SK-N-SH treated with all-trans-retinoic acid at 6 μM for 48 hours (cell line): Measurements from ENCODE around the gene ICE1.

Experiments used
- ATAC-seq: fragments of 200-7000 bp; cut with Tn5 transposase; 3 replicates; pipeline ENCODE4 v1.9.1; 2020; ENCODE audit warnings: mild to moderate bottlenecking, moderate library complexity
- ARNTL ChIP-seq: fragments of 450-650 bp; formaldehyde crosslinking; IDR thresholded peaks from 2 replicates; pipeline ENCODE4 v1.5.0; 2020; ENCODE audit warnings: low read depth, mild to moderate bottlenecking, moderate library complexity, borderline replicate concordance
- BACH2 ChIP-seq: fragments of 250-450 bp; sonication (Bioruptor Pico); IDR thresholded peaks from 2 replicates; pipeline ENCODE4 v1.9.0; 2021; ENCODE audit warnings: mild to moderate bottlenecking, borderline replicate concordance
- CREB5 ChIP-seq: fragments of 250-450 bp; sonication (Bioruptor Pico); IDR thresholded peaks from 2 replicates; pipeline ENCODE4 v1.5.1; 2020; ENCODE audit warnings: low read depth, mild to moderate bottlenecking, moderate library complexity
- CSDC2 ChIP-seq: fragments of 250-450 bp; sonication (Bioruptor Pico); IDR thresholded peaks from 2 replicates; pipeline ENCODE4 v1.5.0; 2020; ENCODE audit warnings: mild to moderate bottlenecking, moderate library complexity
- CSRNP3 ChIP-seq: fragments of 250-450 bp; sonication (Bioruptor Pico); IDR thresholded peaks from 2 replicates; pipeline ENCODE4 v1.5.1; 2021; ENCODE audit warnings: mild to moderate bottlenecking, moderate library complexity
- ESRRG ChIP-seq: fragments of 250-450 bp; sonication (Bioruptor Pico); IDR thresholded peaks from 2 replicates; pipeline ENCODE4 v1.6.1; 2021; ENCODE audit warnings: mild to moderate bottlenecking
- GLIS3 ChIP-seq: fragments of 250-450 bp; sonication (Bioruptor Pico); IDR thresholded peaks from 2 replicates; pipeline ENCODE4 v1.5.0; 2020; ENCODE audit warnings: mild to moderate bottlenecking, moderate library complexity
- ISL1 ChIP-seq: fragments of 250-450 bp; sonication (Bioruptor Pico); IDR thresholded peaks from 2 replicates; pipeline ENCODE4 v2.1.2; 2022; ENCODE audit warnings: mild to moderate bottlenecking, moderate library complexity
- OSR1 ChIP-seq: fragments of 250-450 bp; sonication (Bioruptor Pico); IDR thresholded peaks from 2 replicates; pipeline ENCODE4 v1.8.0; 2022; ENCODE audit warnings: moderate library complexity, mild to moderate bottlenecking, inconsistent platforms
- PPARA ChIP-seq: fragments of 250-450 bp; sonication (Bioruptor Pico); IDR thresholded peaks from 2 replicates; pipeline ENCODE4 v1.5.0; 2020; ENCODE audit warnings: mild to moderate bottlenecking, borderline replicate concordance
- RARB ChIP-seq: fragments of 250-450 bp; sonication (Bioruptor Pico); IDR thresholded peaks from 2 replicates; pipeline ENCODE4 v1.8.0; 2021; ENCODE audit warnings: mild to moderate bottlenecking, moderate library complexity
- SNAI2 ChIP-seq: fragments of 250-450 bp; sonication (Bioruptor Pico); IDR thresholded peaks from 2 replicates; pipeline ENCODE4 v1.5.0; 2020; ENCODE audit warnings: mild to moderate bottlenecking, moderate library complexity
- TCF4 ChIP-seq: fragments of 250-450 bp; sonication (Bioruptor Pico); IDR thresholded peaks from 2 replicates; pipeline ENCODE4 v1.8.0; 2021; ENCODE audit warnings: mild to moderate bottlenecking, moderate library complexity, borderline replicate concordance
- TSHZ2 ChIP-seq: fragments of 250-450 bp; sonication (Bioruptor Pico); IDR thresholded peaks from 2 replicates; pipeline ENCODE4 v1.5.0; 2020; ENCODE audit warnings: mild to moderate bottlenecking, moderate library complexity
- ZC3H10 ChIP-seq: fragments of 250-450 bp; sonication (Bioruptor Pico); IDR thresholded peaks from 2 replicates; pipeline ENCODE4 v1.5.1; 2021; ENCODE audit warnings: mild to moderate bottlenecking, moderate library complexity
- ZFP3 ChIP-seq: fragments of 250-450 bp; sonication (Bioruptor Pico); IDR thresholded peaks from 2 replicates; pipeline ENCODE4 v1.5.0; 2020; ENCODE audit warnings: mild to moderate bottlenecking, moderate library complexity
- ZFP30 ChIP-seq: fragments of 450-650 bp; formaldehyde crosslinking; IDR thresholded peaks from 2 replicates; pipeline ENCODE4 v1.5.0; 2022; ENCODE audit warnings: mild to moderate bottlenecking, moderate library complexity
- ZNF565 ChIP-seq: fragments of 450-650 bp; formaldehyde crosslinking; conservative IDR thresholded peaks from 2 replicates; pipeline ENCODE4 v1.5.0; 2020; ENCODE audit warnings: low read depth, mild to moderate bottlenecking, moderate library complexity
- ZNF70 ChIP-seq: fragments of 450-650 bp; formaldehyde crosslinking; IDR thresholded peaks from 2 replicates; pipeline ENCODE4 v1.5.0; 2020; ENCODE audit warnings: mild to moderate bottlenecking, moderate library complexity
- ZNF8 ChIP-seq: fragments of 450-650 bp; formaldehyde crosslinking; IDR thresholded peaks from 2 replicates; pipeline ENCODE4 v1.5.0; 2020; ENCODE audit warnings: mild to moderate bottlenecking, moderate library complexity

ICE1 gene

GRCh38 chr5:5534333-5534732 is 111.9 kb downstream of the ICE1 start:
- no peak for TF ChIP-seq ZFP30 (CRISPR knock-in tag)
- TF ChIP-seq SNAI2 (CRISPR knock-in tag) = no peak
- TF ChIP-seq ARNTL (CRISPR knock-in tag) = no peak
- TF ChIP-seq BACH2 = no peak
- no peak for TF ChIP-seq CSRNP3 (CRISPR knock-in tag)
- TF ChIP-seq CREB5 (CRISPR knock-in tag) = no peak
- TF ChIP-seq ZC3H10 (CRISPR knock-in tag) = no peak
- TF ChIP-seq ZNF565 (CRISPR knock-in tag) = no peak
- TF ChIP-seq ZNF8 (CRISPR knock-in tag) = no peak
- TF ChIP-seq, all 23 proteins: peak for 0
- ATAC-seq = no peak

- TF ChIP-seq ISL1 (CRISPR knock-in tag) (no peak), ESRRG (CRISPR knock-in tag) (no peak), TCF4 (CRISPR knock-in tag) (no peak), PPARA (CRISPR knock-in tag) (no peak), OSR1 (CRISPR knock-in tag) (no peak), BACH2 (no peak), ZNF8 (CRISPR knock-in tag) (no peak), TSHZ2 (CRISPR knock-in tag) (no peak), ZFP3 (no peak)
- ATAC-seq = no peak
Measured at GRCh38 chr5:5536871-5537270, 114.4 kb downstream of the ICE1 start.

GRCh38 chr5:5537426-5537825 is 114.9 kb downstream of the ICE1 start:
- no peak for ATAC-seq
- TF ChIP-seq OSR1 (CRISPR knock-in tag) (no peak), TSHZ2 (CRISPR knock-in tag) (no peak), ZC3H10 (CRISPR knock-in tag) (no peak), ZNF565 (CRISPR knock-in tag) (no peak), CSRNP3 (CRISPR knock-in tag) (no peak), ZFP30 (CRISPR knock-in tag) (no peak), RARB (CRISPR knock-in tag) (no peak), ARNTL (CRISPR knock-in tag) (no peak), ZNF70 (CRISPR knock-in tag) (no peak), CREB5 (CRISPR knock-in tag) (no peak), ZNF8 (CRISPR knock-in tag) (no peak), CSDC2 (CRISPR knock-in tag) (no peak), SNAI2 (CRISPR knock-in tag) (no peak), TCF4 (CRISPR knock-in tag) (no peak), ZFP3 (no peak), PPARA (CRISPR knock-in tag) (no peak), ESRRG (CRISPR knock-in tag) (no peak), GLIS3 (no peak), ISL1 (CRISPR knock-in tag) (no peak), BACH2 (no peak)
